GM18526 (cell line): Measurements from ENCODE around the gene RRAS2.

Source experiments
- POLR2A ChIP-seq: IDR thresholded peaks from 3 replicates; pipeline ENCODE4 v1.6.1; 2011; ENCODE audit not compliant: insufficient read length; ENCODE audit errors: extremely low read depth

RRAS2 gene

GRCh38 chr11:14237444-14237961 is 121.5 kb downstream of the RRAS2 start:
- no peak for TF ChIP-seq POLR2A

GRCh38 chr11:14235701-14236100 is 123.3 kb downstream of the RRAS2 start:
- no peak for TF ChIP-seq POLR2A

GRCh38 chr11:14234446-14234845 is 124.5 kb downstream of the RRAS2 start:
- TF ChIP-seq POLR2A: no peak

GRCh38 chr11:14232652-14233051 is 126.3 kb downstream of the RRAS2 start:
- TF ChIP-seq POLR2A: no peak

- no peak for TF ChIP-seq POLR2A
These were observed 128.6 kb downstream of the RRAS2 start for GRCh38 chr11:14230407-14230806.

GRCh38 chr11:14229472-14229871 is 129.5 kb downstream of the RRAS2 start:
- TF ChIP-seq POLR2A: no peak

GRCh38 chr11:14228356-14228755 is 130.6 kb downstream of the RRAS2 start:
- no peak for TF ChIP-seq POLR2A
